Type B pancreatic cell (in vitro differentiated cells): ENCODE data around the gene SH3BP1. TPM values are rescaled to one million over a fixed set of nuclear protein-coding genes. Genes with fewer than 3 reads are reported as not detected.
A peak's percentile ranks its signal among the peaks of the same experiment; 100 is the strongest.
"Not testable (repeated sequence)": the region's sequence is repeated elsewhere in the genome, so short reads cannot be mapped to it uniquely, and the experiment has no call there.

ENCODE experiments used
- DNase-seq: peaks from one replicate; pipeline ENCODE4 v3.0.0; 2021; ENCODE audit warnings: mixed read lengths; ENCODE audit not compliant: unreplicated experiment; ENCODE audit errors: extremely low spot score
- H3K27ac Mint-ChIP-seq: 2 replicates; pipeline ENCODE4 v1.8.0; 2021; ENCODE audit warnings: mild to moderate bottlenecking, mixed read lengths
- H3K27me3 Mint-ChIP-seq: 2 replicates; pipeline ENCODE4 v1.8.0; 2021; ENCODE audit warnings: mixed read lengths
- H3K36me3 Mint-ChIP-seq: 2 replicates; pipeline ENCODE4 v1.8.0; 2021; ENCODE audit warnings: mixed read lengths
- H3K4me1 Mint-ChIP-seq: one replicate; pipeline ENCODE4 v1.8.0; 2021; ENCODE audit warnings: mixed read lengths; ENCODE audit not compliant: unreplicated experiment
- H3K4me3 Mint-ChIP-seq: 2 replicates; pipeline ENCODE4 v1.8.0; 2021; ENCODE audit warnings: mild to moderate bottlenecking, mixed read lengths
- H3K9me3 Mint-ChIP-seq: 2 replicates; pipeline ENCODE4 v1.8.0; 2021; ENCODE audit warnings: mixed read lengths
- total RNA-seq: library from RNA; stranded (reverse); gene quantifications from 2 replicates; pipeline ENCODE4 v1.2.1, GENCODE V29; 2021; ENCODE audit warnings: low replicate concordance
- TF ChIP-seq, protein P1 (sequence below): fragments of 200-600 bp; sonication (generic); conservative IDR thresholded peaks from 2 replicates; pipeline ENCODE4 v1.5.0; 2021; ENCODE audit warnings: antibody characterized with exemption, mild to moderate bottlenecking

The SH3BP1 gene
- total RNA-seq, 1 donor from 2014 or later: 30.0 TPM

GRCh38 chr22:37607010-37607934 lies 32.2 kb upstream of the SH3BP1 start:
- Mint-ChIP-seq H3K4me3 (peak overlapping the region; percentile 93), H3K27me3 (no peaks in the 10 kb centered on the region), H3K36me3 (no peaks in the 10 kb centered on the region), H3K27ac (peak overlapping the region; percentile 99), H3K9me3 (no peaks in the 10 kb centered on the region), H3K4me1 (peaks cover 24% of the 10 kb centered on the region)
- TF ChIP-seq, protein P1, sequence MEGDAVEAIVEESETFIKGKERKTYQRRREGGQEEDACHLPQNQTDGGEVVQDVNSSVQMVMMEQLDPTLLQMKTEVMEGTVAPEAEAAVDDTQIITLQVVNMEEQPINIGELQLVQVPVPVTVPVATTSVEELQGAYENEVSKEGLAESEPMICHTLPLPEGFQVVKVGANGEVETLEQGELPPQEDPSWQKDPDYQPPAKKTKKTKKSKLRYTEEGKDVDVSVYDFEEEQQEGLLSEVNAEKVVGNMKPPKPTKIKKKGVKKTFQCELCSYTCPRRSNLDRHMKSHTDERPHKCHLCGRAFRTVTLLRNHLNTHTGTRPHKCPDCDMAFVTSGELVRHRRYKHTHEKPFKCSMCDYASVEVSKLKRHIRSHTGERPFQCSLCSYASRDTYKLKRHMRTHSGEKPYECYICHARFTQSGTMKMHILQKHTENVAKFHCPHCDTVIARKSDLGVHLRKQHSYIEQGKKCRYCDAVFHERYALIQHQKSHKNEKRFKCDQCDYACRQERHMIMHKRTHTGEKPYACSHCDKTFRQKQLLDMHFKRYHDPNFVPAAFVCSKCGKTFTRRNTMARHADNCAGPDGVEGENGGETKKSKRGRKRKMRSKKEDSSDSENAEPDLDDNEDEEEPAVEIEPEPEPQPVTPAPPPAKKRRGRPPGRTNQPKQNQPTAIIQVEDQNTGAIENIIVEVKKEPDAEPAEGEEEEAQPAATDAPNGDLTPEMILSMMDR: peak; percentile 100
- DNase-seq: peak; percentile 94

- H3K36me3 Mint-ChIP-seq: no peaks in the 10 kb centered on the region
- H3K4me1 Mint-ChIP-seq: peaks cover 18% of the 10 kb centered on the region
- H3K9me3 Mint-ChIP-seq: no peaks in the 10 kb centered on the region
- peak overlapping the region; percentile 99 for H3K27ac Mint-ChIP-seq
- H3K4me3 Mint-ChIP-seq: peak overlapping the region; percentile 93
- TF ChIP-seq, protein P1: no peak
- no peak for DNase-seq
- H3K27me3 Mint-ChIP-seq: no peaks in the 10 kb centered on the region
These were observed 31.5 kb upstream of the SH3BP1 start for GRCh38 chr22:37607935-37608476.

DNA sequence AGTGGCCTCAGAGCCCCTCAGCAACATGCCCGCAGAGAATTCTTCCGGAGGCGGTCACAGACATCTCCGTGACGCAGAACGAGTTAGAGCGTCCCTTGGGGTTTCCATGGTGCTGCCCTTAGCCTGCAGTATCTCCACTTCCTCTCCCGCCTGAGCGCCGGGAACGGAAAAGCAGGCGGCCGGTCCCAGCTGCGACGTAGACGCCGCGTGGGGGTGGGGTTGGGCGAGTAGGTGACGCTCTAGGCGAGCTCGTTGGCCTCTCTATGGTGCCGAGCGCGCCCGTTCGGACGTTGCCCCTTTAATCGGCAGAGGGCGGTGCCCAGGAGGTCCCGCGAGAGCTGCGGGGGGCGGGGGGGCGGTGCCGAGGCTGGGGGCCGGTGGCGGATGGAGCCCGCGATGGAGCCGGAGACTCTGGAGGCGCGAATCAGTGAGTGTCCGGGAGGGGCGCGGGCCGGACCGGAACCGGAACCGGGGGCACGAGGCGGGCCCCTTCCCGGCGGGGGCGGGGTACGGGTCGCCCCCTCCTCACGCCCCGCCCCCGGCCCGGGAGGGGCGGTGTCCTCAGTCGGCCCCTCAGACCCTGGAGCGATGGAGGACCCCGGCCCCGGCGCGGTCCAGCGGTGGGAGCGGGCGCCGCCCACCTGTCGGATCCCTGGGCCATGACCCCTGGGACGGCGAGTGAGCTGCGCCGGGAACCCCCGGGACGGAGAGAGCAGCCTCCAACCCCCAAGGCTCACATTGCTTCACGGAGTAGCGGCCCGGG lies 30.8 kb upstream of the SH3BP1 start, which contains the start of gene GGA1:
TSS of gene GGA1 (plus strand) at position 358 of the 763 bp plus-strand sequence. CDS start at position 385, 27 bp downstream.
- peak within 1 kb of the TSS; percentile 98 for H3K4me3 Mint-ChIP-seq

GRCh38 chr22:37609240-37610152 lies 30.0 kb upstream of the SH3BP1 start:
- H3K27me3 Mint-ChIP-seq: no peaks in the 10 kb centered on the region
- peaks cover 18% of the 10 kb centered on the region for H3K4me1 Mint-ChIP-seq
- no peaks in the 10 kb centered on the region for H3K9me3 Mint-ChIP-seq
- H3K27ac Mint-ChIP-seq: peak overlapping the region; percentile 95
- peak overlapping the region; percentile 98 for H3K4me3 Mint-ChIP-seq
- no peak for DNase-seq
- TF ChIP-seq, protein P1: no peak
- H3K36me3 Mint-ChIP-seq: no peaks in the 10 kb centered on the region

More for the DNA sequence above, 30.8 kb upstream of the SH3BP1 start, which contains the start of gene GGA1:
- TF ChIP-seq, protein P1: peak; percentile 40
- no peaks in the 10 kb centered on the region for H3K9me3 Mint-ChIP-seq
- no peaks in the 10 kb centered on the region for H3K36me3 Mint-ChIP-seq
- peak within 1 kb of the TSS; percentile 99 for H3K27ac Mint-ChIP-seq
- peaks cover 18% of the 10 kb centered on the region for H3K4me1 Mint-ChIP-seq
- peak; percentile 93 for DNase-seq
- H3K27me3 Mint-ChIP-seq: no peaks in the 10 kb centered on the region

GRCh38 chr22:37610153-37610475 lies 29.4 kb upstream of the SH3BP1 start:
- not testable (repeated sequence) for H3K27me3 Mint-ChIP-seq, H3K27ac Mint-ChIP-seq, DNase-seq, H3K9me3 Mint-ChIP-seq, H3K36me3 Mint-ChIP-seq
- H3K4me3 Mint-ChIP-seq: peak overlapping the region; percentile 98
- H3K4me1 Mint-ChIP-seq: peaks cover 18% of the 10 kb centered on the region
